Endothelial cell of umbilical vein (primary cell): Measurements from ENCODE around the gene MAP3K13.

Experiments used
- CTCF ChIP-seq, 2 donors: IDR thresholded peaks; 1 replicate in 1 of 2; 2 replicates in 1 of 2; pipeline ENCODE4 v1.5.1; 2011; ENCODE audit warnings: low read length in 2 of 2, mild to moderate bottlenecking in 2 of 2, moderate library complexity in 2 of 2, control low read depth in 1 of 2, inconsistent platforms in 1 of 2, low read depth in 1 of 2; ENCODE audit not compliant: insufficient read depth in 1 of 2; ENCODE audit errors: extremely low read depth in 1 of 2
- EZH2 ChIP-seq: IDR thresholded peaks from 2 replicates; pipeline ENCODE4 v1.6.1; 2012; ENCODE audit warnings: borderline replicate concordance, low read depth, mild to moderate bottlenecking, moderate library complexity, low read length, inconsistent platforms; ENCODE audit not compliant: severe bottlenecking
- MAX ChIP-seq: IDR thresholded peaks from 2 replicates; pipeline ENCODE4 v1.6.1; 2011; ENCODE audit not compliant: insufficient read depth, insufficient read length
- MYC ChIP-seq: IDR thresholded peaks from one replicate; pipeline ENCODE4 v1.6.1; 2011; ENCODE audit warnings: mild to moderate bottlenecking, low read depth, low read length
- POLR2A ChIP-seq: IDR thresholded peaks from 2 replicates; pipeline ENCODE4 v1.6.1; 2012; ENCODE audit warnings: low read depth, mild to moderate bottlenecking, control low read depth, low read length
- POLR2AphosphoS5 ChIP-seq: IDR thresholded peaks from 2 replicates; pipeline ENCODE4 v1.6.1; 2012; ENCODE audit warnings: low read depth, mild to moderate bottlenecking, control low read depth, low read length, moderate library complexity; ENCODE audit not compliant: insufficient read depth

GRCh38 chr3:185319801-185320200, 43.1 kb upstream of the MAP3K13 start:
- no peak for TF ChIP-seq CTCF (IDR thresholded peaks at IDR 0.05; ENCODE audit: extremely low read depth in 1 of 2, insufficient read depth in 1 of 2, low read depth in 1 of 2, low read length in 2 of 2)
- TF ChIP-seq MAX = no peak
- TF ChIP-seq POLR2A = no peak
- TF ChIP-seq EZH2 = no peak
- no peak for TF ChIP-seq POLR2AphosphoS5
- TF ChIP-seq MYC = no peak
